Esophagus squamous epithelium (tissue), 4 donors: ENCODE results near the gene PHKA2.

Experiments used
- CTCF ChIP-seq, 6 experiments: fragments of 450-650 bp in 4 of 6; fragments of 200-600 bp in 2 of 6; sonication (generic) in 2 of 6; IDR thresholded peaks; one replicate each; pipeline ENCODE4 v1.5.1; 2016 to 2019; ENCODE audit warnings: antibody characterized with exemption in 6 of 6, mild to moderate bottlenecking in 4 of 6, moderate library complexity in 4 of 6
- POLR2A ChIP-seq, 4 donors: fragments of 450-650 bp; IDR thresholded peaks; one replicate each; pipeline ENCODE4 v1.6.1; 2017; ENCODE audit warnings: antibody characterized with exemption in 4 of 4, mild to moderate bottlenecking in 4 of 4, moderate library complexity in 3 of 4

GRCh38 chrX:18973527-18974192 is 10.3 kb downstream of the PHKA2 start:
- no peak for TF ChIP-seq CTCF (IDR thresholded peaks at IDR 0.05)
- TF ChIP-seq POLR2A (IDR thresholded peaks at IDR 0.05): no peak
